ENCODE data around the gene NHLRC4. TPM values are rescaled to one million over a fixed set of nuclear protein-coding genes. Genes with fewer than 3 reads are reported as not detected.

Gene NHLRC4
- total and polyA plus RNA-seq, 2 donors (not counting 1 experiment from before 2014, with no cell fraction given): 2.2 to 4.2 TPM

- ChIA-PET CTCF (interaction anchor here (1.0 to 1.6 kb wide), 4 partner anchors 9 to 26 kb away, joined by 3 to 4 read pairs (median 4); partner anchors contain the start of gene METTL26), POLR2A (no interaction called here)
- Mint-ChIP-seq H3K4me1 (peaks cover 13% of the 10 kb centered on the region), H3K27me3 (no peaks in the 10 kb centered on the region), H3K27ac (no peak overlapping the region), H3K9me3 (ENCODE audit: insufficient read depth) (no peaks in the 10 kb centered on the region), H3K4me3 (no peak overlapping the region)
- ATAC-seq (ENCODE audit: low read depth) (no peak), DNase-seq (no peak)
- H3K9ac ChIP-seq (ENCODE audit: low read length): no peak overlapping the region
- no peaks in the 10 kb centered on the region for H3K36me3 ChIP-seq (replicated peaks in 1 of 2; ENCODE audit: control extremely low read depth in 1 of 2, control insufficient read depth in 1 of 2, extremely low read depth in 1 of 2, insufficient read depth in 2 of 2, low read length in 1 of 2)
- H4K20me1 ChIP-seq (ENCODE audit: control insufficient read depth, insufficient read depth, low read length, poor library complexity, severe bottlenecking): peaks cover 50% of the 10 kb centered on the region
- peaks cover 0 to 2% of the 10 kb centered on the region in 2 donors for H3K4me1 ChIP-seq (ENCODE audit: control insufficient read depth in 2 of 2, insufficient read depth in 2 of 2, low read length in 2 of 2)
- no peak overlapping the region for H2AFZ ChIP-seq (ENCODE audit: insufficient read depth, low read depth, low read length, poor library complexity, severe bottlenecking)
- WGBS (ENCODE audit: insufficient coverage): 56% methylated on average over 14 of the region's 14 CpGs
- H3K79me2 ChIP-seq (ENCODE audit: control insufficient read depth, insufficient read depth, low read length): peaks cover 63% of the 10 kb centered on the region
- no peak overlapping the region for H3K27ac ChIP-seq (ENCODE audit: low read length in 2 of 2)
- no peak overlapping the region for H3K4me2 ChIP-seq (replicated peaks; ENCODE audit: low read depth, low read length, poor library complexity, severe bottlenecking)
- intact Hi-C loops (cut with micrococcal nuclease): loop anchor here (2.0 kb wide), 1 partner anchor 31 kb away; no protein-coding TSS in a partner anchor
- H3K9me3 ChIP-seq (ENCODE audit: control extremely low read depth in 1 of 3, control insufficient read depth in 2 of 3, insufficient read depth in 1 of 3, low read length in 2 of 3): peaks cover 0 to 16% (median 10%) of the 10 kb centered on the region in 3 donors
- H3K27me3 ChIP-seq (replicated peaks in 1 of 4; ENCODE audit: control extremely low read depth in 1 of 4, control insufficient read depth in 3 of 4, insufficient read depth in 4 of 4, low read length in 3 of 4): no peaks in the 10 kb centered on the region
- no peak overlapping the region for H3K4me3 ChIP-seq (ENCODE audit: control extremely low read depth in 1 of 5, extremely low read depth in 1 of 5, insufficient read depth in 1 of 5, low read depth in 2 of 5, low read length in 4 of 5)
- TF ChIP-seq EZH2 (IDR thresholded peaks at IDR 0.05; ENCODE audit: borderline replicate concordance, insufficient read depth, low read depth, low read length, poor library complexity, severe bottlenecking) (no peak), CTCF (IDR thresholded peaks at IDR 0.05) (no peak)
Observed at GRCh38 chr16:609984-610383, 43.2 kb downstream of the NHLRC4 start.

- H3K4me1 Mint-ChIP-seq: peaks cover 17% of the 10 kb centered on the region
- peaks cover 52% of the 10 kb centered on the region for H4K20me1 ChIP-seq (ENCODE audit: control insufficient read depth, insufficient read depth, low read length, poor library complexity, severe bottlenecking)
- intact Hi-C loops (cut with micrococcal nuclease): loop anchor here (2.0 kb wide), 1 partner anchor 32 kb away; no protein-coding TSS in a partner anchor
- no peaks in the 10 kb centered on the region for H3K27me3 Mint-ChIP-seq
- H3K4me1 ChIP-seq (ENCODE audit: control insufficient read depth in 2 of 2, insufficient read depth in 2 of 2, low read length in 2 of 2): peaks cover 0 to 3% of the 10 kb centered on the region in 2 donors
- H3K27me3 ChIP-seq (replicated peaks in 1 of 4; ENCODE audit: control extremely low read depth in 1 of 4, control insufficient read depth in 3 of 4, insufficient read depth in 4 of 4, low read length in 3 of 4): no peaks in the 10 kb centered on the region
- POLR2A ChIA-PET: no interaction called here
- whole genome bisulfite sequencing (ENCODE audit: insufficient coverage): 87% methylated on average over 27 of the region's 28 CpGs
- H3K9me3 Mint-ChIP-seq (ENCODE audit: insufficient read depth): no peaks in the 10 kb centered on the region
- peak; percentile 39 for ATAC-seq (ENCODE audit: low read depth)
- no peak overlapping the region for H3K4me2 ChIP-seq (replicated peaks; ENCODE audit: low read depth, low read length, poor library complexity, severe bottlenecking)
- TF ChIP-seq CTCF (IDR thresholded peaks at IDR 0.05) (peak; percentile 72), EZH2 (IDR thresholded peaks at IDR 0.05; ENCODE audit: borderline replicate concordance, insufficient read depth, low read depth, low read length, poor library complexity, severe bottlenecking) (no peak)
- CTCF ChIA-PET: interaction anchor here (1.0 to 1.6 kb wide), 4 partner anchors 9 to 26 kb away, joined by 3 to 4 read pairs (median 4); partner anchors contain the start of gene METTL26
- H3K79me2 ChIP-seq (ENCODE audit: control insufficient read depth, insufficient read depth, low read length): peaks cover 59% of the 10 kb centered on the region
- DNase-seq: peak; percentile 63
- no peak overlapping the region for H3K27ac Mint-ChIP-seq
- peaks cover 0 to 9% (median 5%) of the 10 kb centered on the region in 3 donors for H3K9me3 ChIP-seq (ENCODE audit: control extremely low read depth in 1 of 3, control insufficient read depth in 2 of 3, insufficient read depth in 1 of 3, low read length in 2 of 3)
- H3K36me3 ChIP-seq (replicated peaks in 1 of 2; ENCODE audit: control extremely low read depth in 1 of 2, control insufficient read depth in 1 of 2, extremely low read depth in 1 of 2, insufficient read depth in 2 of 2, low read length in 1 of 2): no peaks in the 10 kb centered on the region
- H3K9ac ChIP-seq (ENCODE audit: low read length): no peak overlapping the region
- no peak overlapping the region for H3K4me3 Mint-ChIP-seq
- H3K4me3 ChIP-seq (ENCODE audit: control extremely low read depth in 1 of 5, extremely low read depth in 1 of 5, insufficient read depth in 1 of 5, low read depth in 2 of 5, low read length in 4 of 5): no peak overlapping the region
- H3K27ac ChIP-seq (ENCODE audit: low read length in 2 of 2): no peak overlapping the region
- H2AFZ ChIP-seq (ENCODE audit: insufficient read depth, low read depth, low read length, poor library complexity, severe bottlenecking): no peak overlapping the region
Observed at GRCh38 chr16:610513-611381, 43.9 kb downstream of the NHLRC4 start.
